Measurements from ENCODE around the gene ARFGAP2.
"Not testable (repeated sequence)": the region's sequence is repeated elsewhere in the genome, so short reads cannot be mapped to it uniquely, and the experiment has no call there.

Gene ARFGAP2

DNA sequence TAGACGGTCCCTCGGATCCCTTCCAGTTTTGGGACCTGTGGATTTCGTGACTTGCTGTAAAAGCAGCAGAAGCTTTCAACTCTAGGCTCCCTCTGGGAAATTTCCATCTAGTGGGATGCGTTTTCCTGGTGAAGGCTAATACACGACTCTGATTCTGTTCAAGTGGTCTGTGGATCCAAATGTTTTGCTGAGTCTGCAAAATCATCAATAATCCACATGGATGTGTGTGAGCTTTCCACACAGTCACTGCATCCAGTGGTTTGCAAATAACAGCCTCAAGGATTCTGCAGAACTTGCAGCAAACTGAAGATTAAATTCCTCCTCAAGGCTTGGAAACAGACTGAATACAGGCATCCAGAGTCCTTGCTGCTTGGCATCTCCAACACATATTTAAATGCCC, 25.9 kb upstream of the ARFGAP2 start:
- Mint-ChIP-seq H3K27me3 (ENCODE audit: low read depth) (peaks cover 10% of the 10 kb centered on the region), H3K4me1 (ENCODE audit: low read depth) (peaks cover 4% of the 10 kb centered on the region), H3K4me3 (no peak overlapping the region), H3K27ac (no peak overlapping the region), H3K36me3 (ENCODE audit: low read depth) (no peaks in the 10 kb centered on the region), H3K9me3 (no peaks in the 10 kb centered on the region)
- DNase-seq (ENCODE audit: low spot score): no peak

DNA sequence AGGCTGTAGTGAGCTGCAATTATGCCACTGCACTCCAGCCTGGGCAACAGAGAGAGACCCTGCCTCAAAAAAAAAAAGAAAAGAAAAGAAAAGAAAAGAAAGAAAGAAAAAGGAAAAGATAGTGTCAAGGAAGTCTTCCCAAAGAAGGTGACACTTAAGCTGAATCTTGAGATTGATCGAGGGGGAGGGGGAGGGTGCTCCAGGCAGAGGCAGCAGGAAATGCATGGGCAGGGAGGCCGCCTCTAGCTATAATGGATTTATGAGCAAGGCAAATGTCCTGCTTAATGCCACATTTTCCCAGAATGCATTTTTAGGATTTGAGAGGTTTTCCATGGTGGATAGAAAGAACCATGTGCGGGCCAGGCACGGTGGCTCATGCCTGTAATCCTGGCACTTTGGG, 24.3 kb upstream of the ARFGAP2 start:
- peaks cover 4% of the 10 kb centered on the region for H3K4me1 Mint-ChIP-seq (ENCODE audit: low read depth)
- no peak overlapping the region for H3K27ac Mint-ChIP-seq
- no peak for DNase-seq (ENCODE audit: low spot score)
- no peaks in the 10 kb centered on the region for H3K9me3 Mint-ChIP-seq
- H3K4me3 Mint-ChIP-seq: no peak overlapping the region
- no peaks in the 10 kb centered on the region for H3K36me3 Mint-ChIP-seq (ENCODE audit: low read depth)
- peaks cover 13% of the 10 kb centered on the region for H3K27me3 Mint-ChIP-seq (ENCODE audit: low read depth)

DNA sequence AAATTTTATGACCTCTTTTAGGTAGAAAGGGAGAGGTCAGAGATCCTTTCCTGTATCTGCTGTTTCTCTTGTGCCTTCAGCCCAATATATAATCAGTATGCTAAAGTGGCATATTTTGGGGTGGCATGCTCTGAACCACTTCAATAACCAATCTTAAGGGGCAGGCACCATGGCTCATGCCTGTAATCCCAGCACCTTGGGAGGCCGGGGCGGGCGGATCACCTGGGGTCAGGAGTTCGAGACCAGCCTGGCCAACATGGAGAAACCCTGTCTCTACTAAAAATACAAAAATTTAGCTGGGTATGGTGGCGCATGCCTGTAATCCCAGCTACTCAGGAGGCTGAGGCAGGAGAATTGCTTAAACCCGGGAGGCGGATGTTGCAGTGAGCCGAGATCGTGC, 21.5 kb upstream of the ARFGAP2 start:
- not testable (repeated sequence) for H3K4me1 Mint-ChIP-seq (ENCODE audit: low read depth); DNase-seq (ENCODE audit: low spot score); H3K27ac Mint-ChIP-seq; H3K36me3 Mint-ChIP-seq (ENCODE audit: low read depth); H3K4me3 Mint-ChIP-seq; H3K9me3 Mint-ChIP-seq
- H3K27me3 Mint-ChIP-seq (ENCODE audit: low read depth): peaks cover 15% of the 10 kb centered on the region

DNA sequence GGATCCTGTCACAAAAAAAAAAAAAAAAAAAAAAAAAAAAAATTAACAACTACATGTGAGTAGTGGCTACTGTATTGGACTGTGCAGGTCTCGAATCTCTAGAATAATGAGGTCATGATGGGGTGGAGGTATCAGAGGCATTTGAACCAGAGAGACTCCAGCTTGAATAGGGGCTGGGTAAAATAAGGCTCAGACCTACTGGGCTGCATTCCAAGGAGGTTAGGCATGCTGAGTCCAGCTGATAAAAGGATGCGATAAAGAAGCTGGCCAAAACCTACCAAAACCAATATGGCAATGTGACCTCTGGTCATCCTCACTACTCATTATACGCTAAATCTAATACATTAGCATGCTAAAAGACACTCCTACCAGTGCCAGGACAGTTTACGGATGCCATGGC, 15.4 kb upstream of the ARFGAP2 start:
- DNase-seq (ENCODE audit: low spot score): no peak
- H3K9me3 Mint-ChIP-seq: no peaks in the 10 kb centered on the region
- H3K27me3 Mint-ChIP-seq (ENCODE audit: low read depth): peaks cover 32% of the 10 kb centered on the region
- peaks cover 3% of the 10 kb centered on the region for H3K4me1 Mint-ChIP-seq (ENCODE audit: low read depth)
- H3K27ac Mint-ChIP-seq: no peak overlapping the region
- no peak overlapping the region for H3K4me3 Mint-ChIP-seq
- H3K36me3 Mint-ChIP-seq (ENCODE audit: low read depth): no peaks in the 10 kb centered on the region

DNA sequence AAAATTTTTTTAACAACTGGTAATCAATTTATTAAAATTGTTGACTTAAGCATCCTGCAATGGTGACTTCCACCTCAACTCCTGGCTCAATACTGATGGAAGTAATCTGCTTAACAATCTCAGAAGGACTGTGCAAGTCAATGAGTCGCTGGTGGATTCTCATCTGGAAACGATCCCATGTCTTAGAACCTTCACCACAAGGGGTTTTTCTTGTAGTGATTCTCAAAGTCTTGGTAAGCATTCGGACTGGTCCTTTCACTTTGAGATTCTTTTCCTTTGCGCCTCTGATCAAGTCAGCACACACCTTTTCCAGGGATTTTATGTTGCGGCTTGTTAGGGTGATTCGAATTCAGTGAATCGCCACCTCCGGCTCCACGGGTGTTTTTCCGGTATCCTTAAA, 14.5 kb upstream of the ARFGAP2 start:
- H3K9me3 Mint-ChIP-seq; H3K27ac Mint-ChIP-seq; H3K4me1 Mint-ChIP-seq (ENCODE audit: low read depth); H3K36me3 Mint-ChIP-seq (ENCODE audit: low read depth); H3K4me3 Mint-ChIP-seq; DNase-seq (ENCODE audit: low spot score): not testable (repeated sequence)
- H3K27me3 Mint-ChIP-seq (ENCODE audit: low read depth): peaks cover 35% of the 10 kb centered on the region

- Mint-ChIP-seq H3K4me3 (no peak overlapping the region), H3K27me3 (ENCODE audit: low read depth) (peaks cover 36% of the 10 kb centered on the region), H3K4me1 (ENCODE audit: low read depth) (peaks cover 8% of the 10 kb centered on the region), H3K36me3 (ENCODE audit: low read depth) (no peaks in the 10 kb centered on the region), H3K27ac (no peak overlapping the region), H3K9me3 (no peaks in the 10 kb centered on the region)
- DNase-seq (ENCODE audit: low spot score): no peak
Measured at GRCh38 chr11:47189100-47189834, 12.6 kb upstream of the ARFGAP2 start.

DNA sequence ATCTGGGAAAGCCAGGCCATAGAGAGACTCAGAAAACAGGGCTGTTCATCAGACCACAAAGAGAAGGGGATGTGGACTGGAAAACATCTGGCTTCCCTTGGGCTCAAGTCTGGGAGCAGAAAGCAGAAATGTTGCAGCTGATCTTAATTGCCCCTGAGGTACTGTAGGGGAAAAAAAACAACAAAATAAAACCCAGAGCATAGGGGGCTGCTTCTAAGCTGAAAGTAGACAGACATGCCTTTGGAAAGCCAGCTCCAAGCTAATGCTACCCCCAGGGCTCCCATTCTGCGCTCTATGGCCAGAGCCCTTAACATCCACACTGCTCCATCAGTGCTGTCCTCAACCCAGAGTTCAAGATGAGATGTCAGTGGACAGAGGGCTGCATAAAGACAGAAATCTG, 11.6 kb upstream of the ARFGAP2 start:
- H3K36me3 Mint-ChIP-seq (ENCODE audit: low read depth): no peaks in the 10 kb centered on the region
- H3K27me3 Mint-ChIP-seq (ENCODE audit: low read depth): peaks cover 36% of the 10 kb centered on the region
- H3K4me3 Mint-ChIP-seq: no peak overlapping the region
- no peak for DNase-seq (ENCODE audit: low spot score)
- H3K27ac Mint-ChIP-seq: no peak overlapping the region
- H3K4me1 Mint-ChIP-seq (ENCODE audit: low read depth): peaks cover 8% of the 10 kb centered on the region
- no peaks in the 10 kb centered on the region for H3K9me3 Mint-ChIP-seq

DNA sequence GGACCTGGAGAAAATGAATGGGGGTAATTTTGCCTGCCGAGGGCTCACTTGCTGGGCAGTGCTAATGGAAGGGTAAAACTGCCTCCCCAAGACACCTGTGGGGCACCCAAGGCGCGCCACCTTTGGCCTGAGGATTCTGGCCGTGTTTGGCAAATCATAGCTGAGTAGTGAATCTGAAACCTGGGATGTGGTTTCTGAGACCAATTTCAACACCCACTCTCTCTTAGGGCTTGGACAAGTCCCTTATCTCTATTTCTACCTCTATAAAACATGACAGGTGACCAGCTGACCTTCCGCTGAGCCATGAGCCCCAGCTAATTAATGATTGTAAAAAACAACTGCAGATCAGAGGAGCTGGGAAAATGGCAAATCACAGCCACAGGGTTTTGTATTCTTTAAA, 11.0 kb upstream of the ARFGAP2 start:
- Mint-ChIP-seq H3K36me3 (ENCODE audit: low read depth) (no peaks in the 10 kb centered on the region), H3K27ac (no peak overlapping the region), H3K27me3 (ENCODE audit: low read depth) (peaks cover 36% of the 10 kb centered on the region), H3K9me3 (no peaks in the 10 kb centered on the region), H3K4me3 (no peak overlapping the region), H3K4me1 (ENCODE audit: low read depth) (peaks cover 8% of the 10 kb centered on the region)
- DNase-seq (ENCODE audit: low spot score): no peak

DNA sequence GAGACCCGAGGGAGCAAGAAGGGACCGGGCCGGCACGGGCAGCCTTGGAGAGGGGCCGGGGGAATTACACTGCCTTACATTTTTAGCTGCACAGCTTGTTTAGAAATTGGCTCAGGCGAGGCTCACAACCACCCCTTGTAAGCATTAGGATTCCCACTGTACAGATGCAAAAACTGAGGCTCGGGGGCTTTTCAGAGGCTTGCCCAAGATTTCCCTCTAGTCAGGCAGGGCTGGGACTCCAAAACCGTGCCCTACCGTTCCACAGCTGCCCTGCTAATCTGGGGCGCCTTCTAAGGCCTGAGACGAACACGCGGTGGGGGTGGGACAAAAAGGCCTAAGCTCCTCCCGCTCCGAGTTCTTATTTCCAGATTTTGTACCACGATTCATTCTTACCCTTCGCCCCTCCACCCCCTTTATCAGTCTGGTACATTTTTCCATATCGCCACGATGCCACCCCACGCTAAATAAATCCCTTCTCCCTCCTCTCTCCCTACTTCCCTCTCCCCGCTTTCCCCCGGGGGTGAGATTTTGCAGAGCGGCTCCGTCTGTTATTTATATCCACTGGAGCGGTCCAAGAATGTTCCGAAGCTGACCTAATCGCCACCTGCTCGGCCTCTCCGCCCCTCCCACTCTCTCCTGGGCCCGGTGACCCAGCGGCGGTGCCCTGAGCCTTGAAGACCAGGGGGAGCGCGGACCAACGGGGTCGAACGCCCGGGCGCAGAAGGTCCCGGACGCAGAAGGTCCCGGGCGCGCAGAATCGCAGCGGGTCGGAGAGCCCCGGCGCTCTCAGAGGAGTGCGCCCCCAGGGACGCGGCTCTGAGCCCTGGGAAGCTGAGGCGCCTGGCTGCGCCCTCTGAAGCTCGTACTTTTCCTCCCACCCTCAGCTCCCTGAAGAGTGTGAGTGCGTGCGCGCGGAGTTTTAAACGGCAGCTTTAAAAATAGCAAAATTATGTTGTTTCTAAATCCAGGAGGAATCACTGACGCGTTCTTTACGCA, 10.3 kb upstream of the ARFGAP2 start:
- no peak overlapping the region for H3K27ac Mint-ChIP-seq

DNA sequence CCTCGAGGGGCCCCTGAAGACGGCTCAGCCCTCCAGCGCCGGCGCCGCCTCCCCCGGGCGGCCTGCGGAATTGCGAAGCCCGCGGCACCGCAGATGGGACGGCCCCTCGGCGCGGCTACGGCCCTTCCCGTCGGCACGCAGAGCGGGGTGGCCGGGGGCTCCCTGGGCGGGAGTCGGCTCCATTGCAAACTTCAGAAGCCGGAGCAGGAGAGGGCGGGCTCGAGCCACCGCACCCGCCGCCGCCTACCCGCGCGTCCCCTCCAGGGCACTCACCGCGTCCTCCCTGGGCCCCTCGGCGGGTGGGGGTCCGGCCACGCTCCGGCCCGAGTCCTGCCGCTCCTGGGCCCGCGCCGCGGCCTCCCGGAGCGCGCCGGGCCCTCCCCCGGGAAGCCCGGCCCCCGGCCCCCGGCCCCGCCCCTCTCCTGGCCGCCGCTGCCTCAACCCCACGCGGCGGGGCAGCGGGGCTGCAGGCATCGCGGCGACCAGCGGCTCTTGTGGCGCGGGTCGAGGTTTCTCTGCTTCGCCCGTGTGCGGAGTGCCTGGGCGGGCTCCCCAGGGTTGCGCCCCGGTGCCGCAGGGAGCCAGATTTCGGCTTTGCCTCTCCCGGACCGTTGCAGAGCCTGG, 9.5 kb upstream of the ARFGAP2 start, which contains the start of gene PACSIN3:
Gene PACSIN3 (minus strand): TSS at position 359 of the 624 bp plus-strand sequence. CDS start 3,707 bp downstream, outside the sequence.
- no peaks in the 10 kb centered on the region for H3K9me3 Mint-ChIP-seq
- peaks cover 36% of the 10 kb centered on the region for H3K27me3 Mint-ChIP-seq (ENCODE audit: low read depth)
- peak within 1 kb of the TSS; percentile 78 for H3K4me3 Mint-ChIP-seq
- no peaks in the 10 kb centered on the region for H3K36me3 Mint-ChIP-seq (ENCODE audit: low read depth)
- peak; percentile 45 for DNase-seq (ENCODE audit: low spot score)
- H3K27ac Mint-ChIP-seq: no peak within 1 kb of the TSS
- peaks cover 8% of the 10 kb centered on the region for H3K4me1 Mint-ChIP-seq (ENCODE audit: low read depth)

More for the DNA sequence above, 10.3 kb upstream of the ARFGAP2 start:
- peak overlapping the region; percentile 78 for H3K4me3 Mint-ChIP-seq
- H3K4me1 Mint-ChIP-seq (ENCODE audit: low read depth): peaks cover 8% of the 10 kb centered on the region
- H3K36me3 Mint-ChIP-seq (ENCODE audit: low read depth): no peaks in the 10 kb centered on the region
- peak; percentile 41 for DNase-seq (ENCODE audit: low spot score)
- H3K9me3 Mint-ChIP-seq: no peaks in the 10 kb centered on the region
- peaks cover 36% of the 10 kb centered on the region for H3K27me3 Mint-ChIP-seq (ENCODE audit: low read depth)

GRCh38 chr11:47185305-47186075, 8.8 kb upstream of the ARFGAP2 start:
- Mint-ChIP-seq H3K27ac (no peak overlapping the region), H3K27me3 (ENCODE audit: low read depth) (peaks cover 35% of the 10 kb centered on the region), H3K4me3 (peak overlapping the region; percentile 18), H3K4me1 (ENCODE audit: low read depth) (peaks cover 8% of the 10 kb centered on the region), H3K9me3 (no peaks in the 10 kb centered on the region), H3K36me3 (ENCODE audit: low read depth) (no peaks in the 10 kb centered on the region)
- peak; percentile 14 for DNase-seq (ENCODE audit: low spot score)

DNA sequence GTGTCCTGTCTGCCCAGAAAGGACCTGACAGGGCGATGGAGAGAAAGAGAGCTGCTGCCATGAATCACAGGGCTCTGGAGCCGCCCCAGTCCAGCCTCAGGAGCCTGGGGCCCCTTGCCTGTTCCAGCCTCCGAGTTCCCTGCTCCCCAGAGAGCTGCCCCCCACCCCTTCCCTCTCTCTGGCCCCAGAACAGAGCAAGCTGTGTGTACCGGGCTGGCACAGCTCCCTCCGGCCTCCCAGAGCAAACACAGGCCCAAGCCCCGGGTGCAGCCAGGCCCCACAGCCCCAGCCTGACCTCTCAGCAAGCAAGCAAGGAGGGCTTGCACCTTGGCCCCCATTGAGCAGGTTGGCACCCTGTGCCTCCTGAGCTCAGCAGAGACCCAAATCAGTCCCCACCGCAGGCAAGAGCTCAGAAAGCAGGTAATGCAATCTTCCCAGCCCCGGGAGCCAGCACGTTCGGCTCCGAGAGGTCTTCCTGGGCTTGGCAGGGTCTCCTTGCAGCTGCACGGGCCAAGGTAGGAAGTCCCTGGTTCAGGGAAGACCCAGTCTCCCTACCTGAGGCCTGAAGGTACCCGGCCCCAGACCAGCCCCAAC, 8.1 kb upstream of the ARFGAP2 start:
- peaks cover 31% of the 10 kb centered on the region for H3K27me3 Mint-ChIP-seq (ENCODE audit: low read depth)
- H3K9me3 Mint-ChIP-seq: no peaks in the 10 kb centered on the region
- no peak overlapping the region for H3K27ac Mint-ChIP-seq
- H3K4me1 Mint-ChIP-seq (ENCODE audit: low read depth): peaks cover 8% of the 10 kb centered on the region
- DNase-seq (ENCODE audit: low spot score): no peak
- H3K4me3 Mint-ChIP-seq: peak overlapping the region; percentile 26
- no peaks in the 10 kb centered on the region for H3K36me3 Mint-ChIP-seq (ENCODE audit: low read depth)

GRCh38 chr11:47183969-47184368, 7.3 kb upstream of the ARFGAP2 start:
- H3K27ac Mint-ChIP-seq: no peak overlapping the region
- H3K4me3 Mint-ChIP-seq: no peak overlapping the region
- no peaks in the 10 kb centered on the region for H3K9me3 Mint-ChIP-seq
- no peak for DNase-seq (ENCODE audit: low spot score)
- peaks cover 24% of the 10 kb centered on the region for H3K27me3 Mint-ChIP-seq (ENCODE audit: low read depth)
- H3K36me3 Mint-ChIP-seq (ENCODE audit: low read depth): no peaks in the 10 kb centered on the region
- peaks cover 10% of the 10 kb centered on the region for H3K4me1 Mint-ChIP-seq (ENCODE audit: low read depth)

Data from T-helper 2 cell treated with Interferon-gamma antibody and Interleukin-4, amounts not matched to agents 5 μg/mL and 100 μg/mL, for 36 hours (primary cell).